ENCODE measurements around the gene PRRC2B. TPM values are rescaled to one million over a fixed set of nuclear protein-coding genes. Genes with fewer than 3 reads are reported as not detected.

PRRC2B gene
- total and polyA plus RNA-seq, 2 of the 13 experiments (the other 11 are each of a cell fraction or from before 2014, with no cell fraction given), result 20.8 to 37.4 TPM

DNA sequence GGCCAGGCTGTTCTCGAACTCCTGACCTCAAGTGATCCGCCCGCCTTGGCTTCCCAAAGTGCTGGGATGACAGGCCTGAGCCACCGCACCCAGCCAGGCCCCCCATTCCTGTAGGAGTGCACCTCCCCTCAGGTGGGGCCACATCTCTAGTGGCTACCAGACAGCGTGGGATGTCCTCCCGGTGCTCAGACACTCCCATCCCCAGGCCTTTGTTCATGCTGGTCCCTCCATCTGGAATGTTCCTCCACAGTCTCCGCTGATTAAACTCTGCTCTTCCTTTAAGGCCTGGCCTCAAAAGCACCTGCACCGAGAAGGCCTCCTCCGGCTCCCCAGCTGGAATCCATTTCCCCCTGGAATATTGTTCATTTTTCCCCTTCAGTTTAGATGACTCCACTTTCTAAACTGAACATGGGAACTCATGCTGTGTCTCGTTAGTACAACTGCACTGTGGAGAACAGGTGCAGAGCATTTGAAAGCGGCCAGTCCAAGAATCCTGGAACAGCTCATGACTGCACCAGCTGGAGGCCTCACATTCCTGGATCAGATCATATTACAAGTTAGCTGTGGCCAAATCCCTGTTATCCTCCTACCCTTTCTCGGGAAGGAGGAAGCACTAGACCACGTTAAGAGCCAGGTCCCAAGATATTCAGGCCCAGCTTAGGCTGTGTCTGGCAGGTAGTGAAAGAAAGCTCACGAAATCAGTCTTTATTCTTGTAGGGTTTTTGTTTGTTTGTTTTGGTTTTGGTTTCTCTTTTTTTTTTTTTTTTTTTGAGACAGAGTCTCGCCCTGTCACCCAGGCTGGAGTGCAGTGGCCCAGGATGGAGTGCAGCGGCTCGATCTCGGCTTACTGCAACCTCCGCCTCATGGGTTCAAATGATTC is 10.8 kb upstream of the PRRC2B start (continued):
- TF ChIP-seq ARID5B (CRISPR knock-in tag; IDR thresholded peaks at IDR 0.05) (peak; percentile 26; the same call in 1 of the 2 replicates), ZNF451 (CRISPR knock-in tag; IDR thresholded peaks at IDR 0.05) (no peak), IRF2 (CRISPR knock-in tag; IDR thresholded peaks at IDR 0.05) (peak; percentile 37; the same call in 1 of the 2 replicates), GATAD2A (CRISPR knock-in tag; IDR thresholded peaks at IDR 0.05) (peak; percentile 54), ZFP36 (IDR thresholded peaks at IDR 0.05; ENCODE audit: borderline replicate concordance, low read depth, low read length, partially characterized antibody) (no peak), CTCF (CRISPR knock-in tag; IDR thresholded peaks at IDR 0.05) (0 out of 2 replicates have a peak, but pooled peaks have one; percentile 19), SCMH1 (CRISPR knock-in tag; IDR thresholded peaks at IDR 0.05; ENCODE audit: borderline replicate concordance) (no peak), ZNF263 (CRISPR knock-in tag; IDR thresholded peaks at IDR 0.05) (no peak; the same call in 1 of the 2 replicates), ZNF12 (CRISPR knock-in tag; IDR thresholded peaks at IDR 0.05) (no peak), ZNF460 (CRISPR knock-in tag; IDR thresholded peaks at IDR 0.05; ENCODE audit: borderline replicate concordance) (no peak), ZNF788 (CRISPR knock-in tag; IDR thresholded peaks at IDR 0.05; ENCODE audit: borderline replicate concordance) (no peak), SATB2 (CRISPR knock-in tag; IDR thresholded peaks at IDR 0.05) (no peak), ZNF580 (CRISPR knock-in tag; IDR thresholded peaks at IDR 0.05; ENCODE audit: borderline replicate concordance, low read depth) (no peak), SNRNP70 (IDR thresholded peaks at IDR 0.05; ENCODE audit: low read depth, low read length) (no peak), SIN3B (IDR thresholded peaks at IDR 0.05; ENCODE audit: low read length) (no peak), THYN1 (CRISPR knock-in tag; IDR thresholded peaks at IDR 0.05; ENCODE audit: borderline replicate concordance, low read depth) (no peak), ZNF792 (CRISPR knock-in tag; IDR thresholded peaks at IDR 0.05) (peak; percentile 58; the same call in 1 of the 2 replicates), E2F2 (CRISPR knock-in tag; IDR thresholded peaks at IDR 0.05; ENCODE audit: borderline replicate concordance) (no peak), WIZ (CRISPR knock-in tag; IDR thresholded peaks at IDR 0.05) (0 out of 2 replicates have a peak, but pooled peaks have one; percentile 31), ZNF496 (CRISPR knock-in tag; IDR thresholded peaks at IDR 0.05; ENCODE audit: insufficient replicate concordance) (no peak), SAP130 (CRISPR knock-in tag; IDR thresholded peaks at IDR 0.05; ENCODE audit: low read depth) (peak; percentile 69), ESRRA (CRISPR knock-in tag; IDR thresholded peaks at IDR 0.05; ENCODE audit: low read depth) (no peak)
- TF ChIP-seq, protein P1, sequence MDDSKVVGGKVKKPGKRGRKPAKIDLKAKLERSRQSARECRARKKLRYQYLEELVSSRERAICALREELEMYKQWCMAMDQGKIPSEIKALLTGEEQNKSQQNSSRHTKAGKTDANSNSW (CRISPR knock-in tag; IDR thresholded peaks at IDR 0.05; ENCODE audit: borderline replicate concordance), result no peak
